ENCODE measurements around the gene MACROD2. TPM values are rescaled to one million over a fixed set of nuclear protein-coding genes. Genes with fewer than 3 reads are reported as not detected.

MACROD2 gene
- total RNA-seq, 1 donor from 2014 or later = 0.23 TPM

DNA sequence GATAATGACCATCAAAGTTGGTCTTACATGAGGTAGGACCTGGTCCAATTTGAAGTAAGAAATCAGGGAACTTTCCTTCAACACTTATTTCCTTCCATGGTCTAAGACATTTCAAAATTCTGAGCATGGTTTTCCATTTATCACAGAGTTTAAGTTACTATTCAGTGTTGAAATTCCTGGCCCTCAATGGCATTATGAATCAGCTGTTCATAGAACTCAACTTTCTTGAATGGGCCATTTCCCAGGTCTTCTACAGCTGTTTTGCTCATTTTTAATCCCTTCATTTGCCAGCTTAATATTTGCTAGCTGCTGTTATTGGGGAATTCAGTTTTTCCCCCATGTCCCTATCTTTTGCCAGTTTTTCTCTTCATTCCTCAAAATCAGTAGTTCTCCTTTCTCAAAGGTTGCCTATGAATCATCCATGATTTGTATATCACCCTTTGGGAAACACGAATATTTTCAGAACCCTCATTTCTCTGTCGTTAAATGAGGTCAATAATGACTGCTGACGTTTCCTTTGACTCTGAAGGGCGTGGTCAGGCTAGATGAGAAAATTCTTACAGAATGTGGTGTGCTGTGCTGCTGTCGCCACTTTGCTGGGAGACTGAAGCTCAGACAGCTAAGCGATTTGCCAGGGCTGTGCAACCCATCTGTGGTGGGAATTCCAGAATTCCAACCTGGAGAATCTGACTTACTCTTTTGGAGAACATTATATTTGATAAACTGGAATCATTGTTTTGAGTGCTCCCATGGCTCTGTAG, 558.6 kb downstream of the MACROD2 start:
- no peak overlapping the region for H3K4me3 ChIP-seq (ENCODE audit: low read depth, low read length)
- DNase-seq (ENCODE audit: low read depth) = no peak
- TF ChIP-seq, protein P1, sequence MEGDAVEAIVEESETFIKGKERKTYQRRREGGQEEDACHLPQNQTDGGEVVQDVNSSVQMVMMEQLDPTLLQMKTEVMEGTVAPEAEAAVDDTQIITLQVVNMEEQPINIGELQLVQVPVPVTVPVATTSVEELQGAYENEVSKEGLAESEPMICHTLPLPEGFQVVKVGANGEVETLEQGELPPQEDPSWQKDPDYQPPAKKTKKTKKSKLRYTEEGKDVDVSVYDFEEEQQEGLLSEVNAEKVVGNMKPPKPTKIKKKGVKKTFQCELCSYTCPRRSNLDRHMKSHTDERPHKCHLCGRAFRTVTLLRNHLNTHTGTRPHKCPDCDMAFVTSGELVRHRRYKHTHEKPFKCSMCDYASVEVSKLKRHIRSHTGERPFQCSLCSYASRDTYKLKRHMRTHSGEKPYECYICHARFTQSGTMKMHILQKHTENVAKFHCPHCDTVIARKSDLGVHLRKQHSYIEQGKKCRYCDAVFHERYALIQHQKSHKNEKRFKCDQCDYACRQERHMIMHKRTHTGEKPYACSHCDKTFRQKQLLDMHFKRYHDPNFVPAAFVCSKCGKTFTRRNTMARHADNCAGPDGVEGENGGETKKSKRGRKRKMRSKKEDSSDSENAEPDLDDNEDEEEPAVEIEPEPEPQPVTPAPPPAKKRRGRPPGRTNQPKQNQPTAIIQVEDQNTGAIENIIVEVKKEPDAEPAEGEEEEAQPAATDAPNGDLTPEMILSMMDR (conservative IDR thresholded peaks at IDR 0.05; ENCODE audit: low read depth, low read length) = no peak

DNA sequence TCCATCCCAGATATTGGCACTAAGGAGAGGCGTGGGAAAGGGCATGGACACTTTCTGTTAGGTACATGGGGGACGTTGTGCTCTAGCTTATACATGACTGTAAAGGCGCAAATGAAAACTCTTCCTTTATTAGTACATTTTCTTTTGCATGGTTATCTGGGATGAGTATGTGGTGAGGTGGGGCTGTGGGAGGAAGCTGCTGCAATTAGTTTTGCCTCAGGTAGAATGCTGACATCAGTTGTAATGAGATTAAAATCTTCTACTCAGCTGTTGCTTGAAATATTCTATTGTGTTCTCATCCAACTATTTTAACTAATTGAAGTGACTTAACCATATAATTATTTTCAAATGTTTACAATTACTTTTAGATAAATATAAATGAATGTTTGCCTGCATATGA, 560.4 kb downstream of the MACROD2 start:
- H3K4me3 ChIP-seq (ENCODE audit: low read depth, low read length) = no peak overlapping the region
- TF ChIP-seq, protein P1 (conservative IDR thresholded peaks at IDR 0.05; ENCODE audit: low read depth, low read length) = no peak
- DNase-seq (ENCODE audit: low read depth) = no peak

DNA sequence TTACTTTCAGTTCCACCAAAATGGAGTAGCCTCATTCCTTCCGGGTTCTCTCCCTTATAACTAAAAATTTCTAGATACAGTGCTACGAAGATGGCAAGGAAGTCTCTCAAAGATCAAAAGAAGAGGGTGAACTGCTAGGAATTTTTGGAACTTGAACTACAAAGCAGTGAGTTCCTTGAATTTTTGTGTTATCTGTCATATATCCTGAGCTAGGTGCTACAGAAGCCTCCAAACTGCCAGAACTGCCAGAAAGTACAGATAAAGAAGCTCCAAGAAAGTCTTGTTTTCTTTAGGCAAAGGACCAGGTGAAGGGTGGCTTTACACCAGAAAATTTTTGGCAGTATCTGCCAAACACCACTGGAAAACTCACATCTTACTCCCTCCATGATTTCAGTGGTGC, 560.9 kb downstream of the MACROD2 start:
- TF ChIP-seq, protein P1 (conservative IDR thresholded peaks at IDR 0.05; ENCODE audit: low read depth, low read length) = no peak
- H3K4me3 ChIP-seq (ENCODE audit: low read depth, low read length) = no peak overlapping the region
- DNase-seq (ENCODE audit: low read depth) = no peak

DNA sequence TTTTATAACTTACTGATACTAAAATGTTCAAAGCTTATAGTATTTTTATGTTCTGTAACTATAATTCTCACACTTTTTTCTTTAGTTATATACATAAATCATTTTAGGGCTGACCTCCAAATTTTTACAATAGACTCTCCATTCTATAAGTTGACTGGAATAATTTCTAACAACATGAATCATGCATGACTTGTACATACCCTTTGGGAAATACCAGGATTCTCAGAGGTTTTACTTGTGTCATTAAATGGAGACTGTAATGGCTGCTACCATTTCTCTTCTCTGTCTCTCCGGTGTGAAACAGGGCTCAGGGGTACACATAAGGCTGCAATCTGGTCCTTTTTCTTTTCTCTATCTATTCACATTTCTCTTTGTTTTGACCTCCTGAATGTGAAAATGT, 564.3 kb downstream of the MACROD2 start:
- TF ChIP-seq, protein P1 (conservative IDR thresholded peaks at IDR 0.05; ENCODE audit: low read depth, low read length) = no peak
- DNase-seq (ENCODE audit: low read depth) = no peak
- no peak overlapping the region for H3K4me3 ChIP-seq (ENCODE audit: low read depth, low read length)

DNA sequence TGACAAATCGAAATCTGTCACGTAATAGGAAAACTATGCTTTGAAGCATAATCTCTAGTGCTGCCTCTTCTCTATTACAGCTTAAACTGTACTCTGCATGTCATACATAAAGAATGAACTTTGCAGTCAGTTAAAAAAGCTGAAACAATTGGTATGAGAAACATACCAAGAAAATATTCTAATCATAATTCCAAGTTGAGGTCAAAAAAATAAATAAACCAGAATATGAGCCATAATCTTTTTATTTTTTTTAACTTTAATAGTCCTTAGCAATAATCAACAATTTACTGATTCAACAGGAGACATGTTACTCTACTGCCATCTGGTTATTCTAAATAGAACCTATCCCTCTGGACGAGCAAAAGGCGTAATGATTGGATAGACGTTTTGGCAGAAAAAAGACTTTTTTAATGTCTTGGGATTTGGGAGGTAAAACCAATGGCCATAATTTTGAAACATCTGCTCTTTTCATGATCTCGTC, 566.5 kb downstream of the MACROD2 start:
- no peak overlapping the region for H3K4me3 ChIP-seq (ENCODE audit: low read depth, low read length)
- TF ChIP-seq, protein P1 (conservative IDR thresholded peaks at IDR 0.05; ENCODE audit: low read depth, low read length) = no peak
- no peak for DNase-seq (ENCODE audit: low read depth)

DNA sequence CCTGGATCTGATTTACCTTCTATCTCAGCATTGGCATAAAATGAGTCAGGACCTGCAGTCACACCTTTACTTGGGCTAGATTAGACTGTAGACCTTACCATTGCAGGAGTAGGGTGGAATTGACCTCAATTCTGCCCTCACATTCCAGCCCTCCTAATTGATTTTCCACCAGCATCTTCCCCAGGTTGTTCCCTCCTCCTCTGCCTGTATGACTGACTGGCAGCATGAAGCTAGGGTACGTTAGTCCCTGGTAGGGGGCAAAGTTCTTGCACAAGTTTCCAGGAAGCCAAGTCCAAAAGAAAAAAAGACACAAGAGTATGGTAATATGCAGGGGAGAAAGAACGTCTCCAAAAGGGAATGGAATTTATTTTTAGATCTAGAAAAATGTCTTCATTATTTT, 567.7 kb downstream of the MACROD2 start:
- H3K4me3 ChIP-seq (ENCODE audit: low read depth, low read length) = no peak overlapping the region
- no peak for DNase-seq (ENCODE audit: low read depth)
- TF ChIP-seq, protein P1 (conservative IDR thresholded peaks at IDR 0.05; ENCODE audit: low read depth, low read length) = no peak

DNA sequence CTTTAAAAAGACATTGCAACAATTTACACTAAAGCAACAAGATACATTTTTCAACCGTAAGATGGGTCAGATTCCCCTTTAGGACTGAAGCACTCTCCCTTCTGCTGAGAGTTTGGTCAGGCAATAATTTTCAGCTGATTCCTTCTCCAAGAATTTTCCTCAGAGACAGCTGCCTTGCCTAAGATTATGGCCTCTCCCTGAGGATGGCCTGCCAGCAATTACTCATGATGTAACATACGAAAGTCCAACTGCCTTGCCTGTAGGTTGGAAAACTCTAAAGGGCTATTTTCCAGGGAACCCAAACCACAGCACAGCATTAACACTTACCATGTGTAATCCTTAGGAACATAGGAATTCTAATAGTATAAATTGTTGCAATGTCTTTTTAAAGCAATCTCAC, 571.2 kb downstream of the MACROD2 start:
- no peak for DNase-seq (ENCODE audit: low read depth)
- TF ChIP-seq, protein P1 (conservative IDR thresholded peaks at IDR 0.05; ENCODE audit: low read depth, low read length) = no peak
- no peak overlapping the region for H3K4me3 ChIP-seq (ENCODE audit: low read depth, low read length)

Data from epithelial cell of proximal tubule (primary cell).